Adrenal gland (tissue), 5 donors: ENCODE data around the gene PARP6.
A peak's percentile ranks its signal among the peaks of the same experiment; 100 is the strongest.

Experiments
- POLR2A ChIP-seq, 2 donors: fragments of 450-650 bp; IDR thresholded peaks; one replicate each; pipeline ENCODE4 v1.6.1; 2017; ENCODE audit warnings: antibody characterized with exemption in 2 of 2, mild to moderate bottlenecking in 2 of 2, moderate library complexity in 1 of 2
- TF ChIP-seq, protein P1 (sequence below), 6 experiments: fragments of 450-650 bp in 4 of 6; fragments of 200-600 bp in 2 of 6; sonication (generic) in 1 of 6; IDR thresholded peaks; 1 replicate in 5 of 6; 2 replicates in 1 of 6; pipeline versions ENCODE4 v1.5.1 to v1.8.0; 2016 to 2021; ENCODE audit warnings: antibody characterized with exemption in 6 of 6, mild to moderate bottlenecking in 2 of 6, moderate library complexity in 1 of 6
- donor health status: DM: no; HTN: no; CAD: no.

DNA sequence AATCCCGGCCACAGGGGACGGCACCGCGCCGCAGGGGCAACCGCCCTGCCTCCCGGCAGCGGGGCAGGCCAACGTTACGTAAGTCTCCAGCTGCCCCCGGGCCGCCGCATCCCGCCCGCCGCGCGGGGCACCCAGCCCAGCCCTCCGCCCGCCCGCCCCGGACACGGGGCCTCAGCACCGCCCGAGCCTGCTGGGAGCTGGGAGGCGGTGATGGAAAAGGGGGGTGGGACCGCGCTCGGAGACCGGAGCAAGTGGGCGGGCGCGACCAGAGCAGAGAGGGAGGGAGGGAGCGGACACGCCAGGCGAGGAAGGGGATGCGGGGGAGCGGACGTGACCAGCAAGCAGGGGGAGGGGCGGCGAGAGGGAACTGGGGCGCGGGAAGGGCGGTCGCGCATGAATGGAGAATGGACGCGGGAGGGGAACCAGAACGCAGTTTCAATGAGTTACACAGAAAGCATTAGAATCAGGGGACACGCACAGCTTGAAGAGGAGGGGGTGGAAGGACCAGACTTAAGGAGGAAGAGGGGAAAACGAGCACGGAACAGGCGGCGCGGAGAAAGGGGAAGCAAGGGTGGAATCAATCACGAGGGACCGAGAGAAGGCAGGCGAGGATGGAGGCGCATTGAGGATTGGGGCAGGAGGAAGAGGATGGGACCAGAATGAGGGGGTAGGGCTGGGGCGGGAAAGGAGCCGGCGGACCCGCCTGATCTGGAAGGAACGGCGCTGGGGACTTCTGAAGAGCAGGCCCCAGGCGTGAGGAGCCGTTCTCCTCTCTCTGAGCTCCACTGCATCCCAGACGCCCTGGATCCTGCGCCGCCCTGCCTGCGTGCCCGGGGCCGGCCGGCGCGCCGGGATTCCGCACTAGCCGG lies 41.9 kb downstream of the PARP6 start:
- TF ChIP-seq, protein P1, sequence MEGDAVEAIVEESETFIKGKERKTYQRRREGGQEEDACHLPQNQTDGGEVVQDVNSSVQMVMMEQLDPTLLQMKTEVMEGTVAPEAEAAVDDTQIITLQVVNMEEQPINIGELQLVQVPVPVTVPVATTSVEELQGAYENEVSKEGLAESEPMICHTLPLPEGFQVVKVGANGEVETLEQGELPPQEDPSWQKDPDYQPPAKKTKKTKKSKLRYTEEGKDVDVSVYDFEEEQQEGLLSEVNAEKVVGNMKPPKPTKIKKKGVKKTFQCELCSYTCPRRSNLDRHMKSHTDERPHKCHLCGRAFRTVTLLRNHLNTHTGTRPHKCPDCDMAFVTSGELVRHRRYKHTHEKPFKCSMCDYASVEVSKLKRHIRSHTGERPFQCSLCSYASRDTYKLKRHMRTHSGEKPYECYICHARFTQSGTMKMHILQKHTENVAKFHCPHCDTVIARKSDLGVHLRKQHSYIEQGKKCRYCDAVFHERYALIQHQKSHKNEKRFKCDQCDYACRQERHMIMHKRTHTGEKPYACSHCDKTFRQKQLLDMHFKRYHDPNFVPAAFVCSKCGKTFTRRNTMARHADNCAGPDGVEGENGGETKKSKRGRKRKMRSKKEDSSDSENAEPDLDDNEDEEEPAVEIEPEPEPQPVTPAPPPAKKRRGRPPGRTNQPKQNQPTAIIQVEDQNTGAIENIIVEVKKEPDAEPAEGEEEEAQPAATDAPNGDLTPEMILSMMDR (IDR thresholded peaks at IDR 0.05): peak in 1 of 6 experiments; percentile 6
- peak; percentile 52 to 82 for TF ChIP-seq POLR2A (IDR thresholded peaks at IDR 0.05)
